ENCODE measurements around the gene OSBPL10. TPM values are rescaled to one million over a fixed set of nuclear protein-coding genes. Genes with fewer than 3 reads are reported as not detected.

OSBPL10 gene
- total RNA-seq, 2 donors from 2014 or later, result 4.2 to 8.2 TPM

DNA sequence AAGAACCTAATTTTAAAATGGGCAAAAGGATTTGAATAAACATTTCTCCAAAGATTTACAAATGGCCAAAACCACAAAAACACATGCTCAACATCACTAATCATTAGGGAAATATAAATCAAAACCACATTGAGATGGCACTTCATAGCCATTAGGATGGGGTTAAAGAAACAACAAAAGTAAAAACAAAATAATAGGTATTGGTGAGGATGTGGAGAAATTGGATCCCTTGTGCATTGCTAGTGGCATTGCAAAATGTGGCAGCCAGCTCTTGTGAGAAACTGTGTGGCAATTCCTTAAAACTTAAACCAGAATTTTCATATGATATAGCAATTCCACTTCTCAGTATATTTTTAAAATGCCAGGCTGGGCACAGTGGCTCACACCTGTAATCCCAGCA lies 321.8 kb downstream of the OSBPL10 start:
- Histone ChIP-seq H3K27me3 (no peaks in the 10 kb centered on the region), H3K27ac (no peak overlapping the region), H3K4me1 (no peaks in the 10 kb centered on the region), H3K4me3 (no peak overlapping the region), H3K9me3 (peaks cover 15 to 24% of the 10 kb centered on the region in 2 donors), H3K36me3 (no peaks in the 10 kb centered on the region)
- TF ChIP-seq, protein P1, sequence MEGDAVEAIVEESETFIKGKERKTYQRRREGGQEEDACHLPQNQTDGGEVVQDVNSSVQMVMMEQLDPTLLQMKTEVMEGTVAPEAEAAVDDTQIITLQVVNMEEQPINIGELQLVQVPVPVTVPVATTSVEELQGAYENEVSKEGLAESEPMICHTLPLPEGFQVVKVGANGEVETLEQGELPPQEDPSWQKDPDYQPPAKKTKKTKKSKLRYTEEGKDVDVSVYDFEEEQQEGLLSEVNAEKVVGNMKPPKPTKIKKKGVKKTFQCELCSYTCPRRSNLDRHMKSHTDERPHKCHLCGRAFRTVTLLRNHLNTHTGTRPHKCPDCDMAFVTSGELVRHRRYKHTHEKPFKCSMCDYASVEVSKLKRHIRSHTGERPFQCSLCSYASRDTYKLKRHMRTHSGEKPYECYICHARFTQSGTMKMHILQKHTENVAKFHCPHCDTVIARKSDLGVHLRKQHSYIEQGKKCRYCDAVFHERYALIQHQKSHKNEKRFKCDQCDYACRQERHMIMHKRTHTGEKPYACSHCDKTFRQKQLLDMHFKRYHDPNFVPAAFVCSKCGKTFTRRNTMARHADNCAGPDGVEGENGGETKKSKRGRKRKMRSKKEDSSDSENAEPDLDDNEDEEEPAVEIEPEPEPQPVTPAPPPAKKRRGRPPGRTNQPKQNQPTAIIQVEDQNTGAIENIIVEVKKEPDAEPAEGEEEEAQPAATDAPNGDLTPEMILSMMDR (IDR thresholded peaks at IDR 0.05), result no peak
- no peak for DNase-seq (ENCODE audit: low spot score)

DNA sequence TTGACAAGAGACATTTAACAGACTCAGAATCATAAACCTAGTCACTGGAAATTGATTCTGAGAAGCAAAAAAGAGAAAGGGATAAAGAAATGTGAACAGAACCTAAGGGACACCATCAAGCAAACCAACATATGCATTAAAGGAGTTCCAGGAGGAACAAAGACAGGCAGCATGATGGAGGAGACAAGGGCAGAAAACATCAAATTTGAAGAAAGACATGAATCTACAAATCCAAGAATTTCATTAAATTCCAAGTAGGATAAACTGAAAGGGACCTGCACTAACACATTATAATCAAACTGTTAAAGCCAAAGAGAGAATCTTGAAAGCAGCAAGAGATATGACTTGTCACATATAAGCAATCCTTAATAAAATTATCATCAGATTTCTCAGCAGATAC lies 326.1 kb downstream of the OSBPL10 start:
- TF ChIP-seq, protein P1 (IDR thresholded peaks at IDR 0.05), result no peak
- no peak overlapping the region for H3K27ac ChIP-seq
- peaks cover 18 to 52% of the 10 kb centered on the region in 2 donors for H3K9me3 ChIP-seq
- no peaks in the 10 kb centered on the region for H3K36me3 ChIP-seq
- no peaks in the 10 kb centered on the region for H3K27me3 ChIP-seq
- DNase-seq (ENCODE audit: low spot score), result no peak
- H3K4me3 ChIP-seq, result no peak overlapping the region
- no peaks in the 10 kb centered on the region for H3K4me1 ChIP-seq

DNA sequence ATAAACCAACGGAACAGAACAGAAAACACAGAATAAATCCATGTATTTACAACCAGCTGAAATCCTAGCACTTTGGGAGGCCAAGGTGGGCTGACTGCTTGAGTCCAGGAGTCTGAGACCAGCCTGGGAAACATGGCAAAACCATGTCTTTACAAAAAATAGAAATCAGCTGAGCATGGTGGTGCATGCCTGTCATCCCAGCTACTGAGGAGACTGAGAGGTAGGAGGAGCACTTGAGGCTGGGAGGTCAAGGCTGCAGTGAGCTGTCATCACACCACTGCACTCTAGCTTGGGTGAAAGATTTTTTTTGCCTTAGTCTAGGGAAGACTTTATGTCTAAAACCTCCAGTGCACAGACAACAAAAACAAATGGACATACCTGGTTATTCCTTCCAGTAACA lies 327.6 kb downstream of the OSBPL10 start:
- TF ChIP-seq, protein P1 (IDR thresholded peaks at IDR 0.05), result no peak
- Histone ChIP-seq H3K9me3 (peaks cover 18 to 64% of the 10 kb centered on the region in 2 donors), H3K36me3 (no peaks in the 10 kb centered on the region)

GRCh38 chr3:31652296-31652695 lies 328.8 kb downstream of the OSBPL10 start:
- H3K9me3 ChIP-seq, result peaks cover 18 to 64% of the 10 kb centered on the region in 2 donors
- TF ChIP-seq, protein P1 (IDR thresholded peaks at IDR 0.05), result no peak

More for the DNA sequence above, 327.6 kb downstream of the OSBPL10 start:
- Histone ChIP-seq H3K27ac (no peak overlapping the region), H3K4me3 (no peak overlapping the region), H3K4me1 (no peaks in the 10 kb centered on the region), H3K27me3 (no peaks in the 10 kb centered on the region)
- DNase-seq (ENCODE audit: low spot score), result no peak

GRCh38 chr3:31648286-31648968 lies 332.6 kb downstream of the OSBPL10 start:
- Histone ChIP-seq H3K36me3 (peaks cover 7% of the 10 kb centered on the region), H3K9me3 (peaks cover 0 to 34% of the 10 kb centered on the region in 2 donors), H3K27me3 (no peaks in the 10 kb centered on the region), H3K27ac (no peak overlapping the region), H3K4me3 (no peak overlapping the region), H3K4me1 (no peaks in the 10 kb centered on the region)
- no peak for DNase-seq (ENCODE audit: low spot score)
- TF ChIP-seq, protein P1 (IDR thresholded peaks at IDR 0.05), result no peak

More at GRCh38 chr3:31652296-31652695, 328.8 kb downstream of the OSBPL10 start:
- Histone ChIP-seq H3K27me3 (no peaks in the 10 kb centered on the region), H3K4me3 (no peak overlapping the region), H3K36me3 (peaks cover 2% of the 10 kb centered on the region), H3K27ac (no peak overlapping the region), H3K4me1 (no peaks in the 10 kb centered on the region)
- DNase-seq (ENCODE audit: low spot score), result no peak

DNA sequence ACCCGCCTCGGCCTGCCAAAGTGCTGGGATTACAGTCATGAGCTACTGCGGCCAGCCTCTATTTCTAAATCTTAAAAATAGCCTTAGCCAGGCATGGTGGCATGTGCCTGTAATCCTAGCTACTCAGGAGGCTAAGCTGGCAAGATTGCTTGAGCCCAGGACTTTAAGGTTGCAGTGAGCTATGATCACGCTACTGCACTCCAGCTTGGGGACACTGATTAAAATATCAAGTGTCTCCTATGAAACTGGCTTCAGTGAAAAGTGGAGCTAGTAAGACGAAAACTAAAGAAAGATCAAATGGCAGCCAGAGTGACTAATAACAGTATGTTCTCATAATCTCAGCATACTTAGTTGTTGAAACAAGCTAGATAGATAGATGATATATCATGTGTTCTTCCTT lies 335.8 kb downstream of the OSBPL10 start:
- no peak overlapping the region for H3K4me3 ChIP-seq
- no peaks in the 10 kb centered on the region for H3K4me1 ChIP-seq
- H3K27me3 ChIP-seq, result no peaks in the 10 kb centered on the region
- no peak for DNase-seq (ENCODE audit: low spot score)
- H3K9me3 ChIP-seq, result peaks cover 0 to 14% of the 10 kb centered on the region in 2 donors
- TF ChIP-seq, protein P1 (IDR thresholded peaks at IDR 0.05), result no peak
- H3K27ac ChIP-seq, result no peak overlapping the region
- H3K36me3 ChIP-seq, result peaks cover 7% of the 10 kb centered on the region

All from right atrium auricular region (tissue), 2 donors.